ENCODE data around the gene MIPEP.

The MIPEP gene

GRCh38 chr13:23811366-23812062, 77.7 kb downstream of the MIPEP start:
- FAIRE-seq (peak; percentile 66), DNase-seq (ENCODE audit: insufficient read length) (no peak)
- no peak for TF ChIP-seq POLR2A (IDR thresholded peaks at IDR 0.05; ENCODE audit: low read depth, low read length)
- no peak for TF ChIP-seq TAF1 (IDR thresholded peaks at IDR 0.05; ENCODE audit: borderline replicate concordance, low read depth, low read length)
- no peak for TF ChIP-seq POLR2AphosphoS5 (IDR thresholded peaks at IDR 0.05; ENCODE audit: low read depth, low read length)

- TF ChIP-seq TAF1 (IDR thresholded peaks at IDR 0.05; ENCODE audit: borderline replicate concordance, low read depth, low read length) (no peak), POLR2A (IDR thresholded peaks at IDR 0.05; ENCODE audit: low read depth, low read length) (no peak), POLR2AphosphoS5 (IDR thresholded peaks at IDR 0.05; ENCODE audit: low read depth, low read length) (no peak)
- FAIRE-seq = peak; percentile 89
- DNase-seq (ENCODE audit: insufficient read length) = no peak
Measured at GRCh38 chr13:23810685-23811240, 78.4 kb downstream of the MIPEP start.

- TF ChIP-seq POLR2A (IDR thresholded peaks at IDR 0.05; ENCODE audit: low read depth, low read length) = no peak
- no peak for TF ChIP-seq POLR2AphosphoS5 (IDR thresholded peaks at IDR 0.05; ENCODE audit: low read depth, low read length)
- TF ChIP-seq TAF1 (IDR thresholded peaks at IDR 0.05; ENCODE audit: borderline replicate concordance, low read depth, low read length) = no peak
Measured at GRCh38 chr13:23808803-23809202, 80.4 kb downstream of the MIPEP start.

GRCh38 chr13:23806874-23807526, 82.2 kb downstream of the MIPEP start:
- DNase-seq (ENCODE audit: insufficient read length) (no peak), FAIRE-seq (peak; percentile 30)
- no peak for TF ChIP-seq POLR2AphosphoS5 (IDR thresholded peaks at IDR 0.05; ENCODE audit: low read depth, low read length)
- TF ChIP-seq POLR2A (IDR thresholded peaks at IDR 0.05; ENCODE audit: low read depth, low read length) = no peak
- TF ChIP-seq TAF1 (IDR thresholded peaks at IDR 0.05; ENCODE audit: borderline replicate concordance, low read depth, low read length) = no peak

More at GRCh38 chr13:23808803-23809202, 80.4 kb downstream of the MIPEP start:
- FAIRE-seq (no peak), DNase-seq (ENCODE audit: insufficient read length) (no peak)

GRCh38 chr13:23805821-23806220, 83.4 kb downstream of the MIPEP start:
- TF ChIP-seq POLR2A (IDR thresholded peaks at IDR 0.05; ENCODE audit: low read depth, low read length) (no peak), POLR2AphosphoS5 (IDR thresholded peaks at IDR 0.05; ENCODE audit: low read depth, low read length) (no peak), TAF1 (IDR thresholded peaks at IDR 0.05; ENCODE audit: borderline replicate concordance, low read depth, low read length) (no peak)
- FAIRE-seq (no peak), DNase-seq (ENCODE audit: insufficient read length) (no peak)

GRCh38 chr13:23805122-23805521, 84.1 kb downstream of the MIPEP start:
- TF ChIP-seq POLR2A (IDR thresholded peaks at IDR 0.05; ENCODE audit: low read depth, low read length) (no peak), TAF1 (IDR thresholded peaks at IDR 0.05; ENCODE audit: borderline replicate concordance, low read depth, low read length) (no peak), POLR2AphosphoS5 (IDR thresholded peaks at IDR 0.05; ENCODE audit: low read depth, low read length) (no peak)
- DNase-seq (ENCODE audit: insufficient read length) = no peak
- FAIRE-seq = peak; percentile 57

GRCh38 chr13:23804166-23804565, 85.0 kb downstream of the MIPEP start:
- DNase-seq (ENCODE audit: insufficient read length) (no peak), FAIRE-seq (no peak)
- no peak for TF ChIP-seq POLR2AphosphoS5 (IDR thresholded peaks at IDR 0.05; ENCODE audit: low read depth, low read length)
- TF ChIP-seq POLR2A (IDR thresholded peaks at IDR 0.05; ENCODE audit: low read depth, low read length) = no peak
- no peak for TF ChIP-seq TAF1 (IDR thresholded peaks at IDR 0.05; ENCODE audit: borderline replicate concordance, low read depth, low read length)

- FAIRE-seq (no peak), DNase-seq (ENCODE audit: insufficient read length) (no peak)
- no peak for TF ChIP-seq POLR2A (IDR thresholded peaks at IDR 0.05; ENCODE audit: low read depth, low read length)
- TF ChIP-seq POLR2AphosphoS5 (IDR thresholded peaks at IDR 0.05; ENCODE audit: low read depth, low read length) = no peak
- no peak for TF ChIP-seq TAF1 (IDR thresholded peaks at IDR 0.05; ENCODE audit: borderline replicate concordance, low read depth, low read length)
Measured at GRCh38 chr13:23801141-23801540, 88.1 kb downstream of the MIPEP start.

GRCh38 chr13:23799945-23800344, 89.3 kb downstream of the MIPEP start:
- FAIRE-seq (peak; percentile 21), DNase-seq (ENCODE audit: insufficient read length) (no peak)
- TF ChIP-seq POLR2A (IDR thresholded peaks at IDR 0.05; ENCODE audit: low read depth, low read length) (no peak), TAF1 (IDR thresholded peaks at IDR 0.05; ENCODE audit: borderline replicate concordance, low read depth, low read length) (no peak), POLR2AphosphoS5 (IDR thresholded peaks at IDR 0.05; ENCODE audit: low read depth, low read length) (no peak)

GRCh38 chr13:23797276-23797903, 91.8 kb downstream of the MIPEP start:
- no peak for TF ChIP-seq POLR2AphosphoS5 (IDR thresholded peaks at IDR 0.05; ENCODE audit: low read depth, low read length)
- no peak for DNase-seq (ENCODE audit: insufficient read length)
- FAIRE-seq = no peak

- FAIRE-seq = no peak
- no peak for DNase-seq (ENCODE audit: insufficient read length)
Measured at GRCh38 chr13:23796551-23796950, 92.6 kb downstream of the MIPEP start.

More at GRCh38 chr13:23796551-23796950, 92.6 kb downstream of the MIPEP start:
- TF ChIP-seq POLR2A (IDR thresholded peaks at IDR 0.05; ENCODE audit: low read depth, low read length) (no peak), TAF1 (IDR thresholded peaks at IDR 0.05; ENCODE audit: borderline replicate concordance, low read depth, low read length) (no peak), POLR2AphosphoS5 (IDR thresholded peaks at IDR 0.05; ENCODE audit: low read depth, low read length) (no peak)

Measured in GM12892 (cell line).